Esophagus muscularis mucosa (tissue), 4 donors: ENCODE results near the gene ETFB. TPM values are rescaled to one million over a fixed set of nuclear protein-coding genes. Genes with fewer than 3 reads are reported as not detected.

Experiments used
- DNase-seq: peaks from one replicate; pipeline ENCODE4 v3.0.0-alpha.2; 2017; ENCODE audit errors: extremely low spot score
- H3K27ac ChIP-seq, 4 donors: fragments of 200-600 bp; sonication (generic); replicated peaks in 1 of 4; 1 replicate in 3 of 4; 2 replicates in 1 of 4; pipeline ENCODE4 v1.5.1; 2016 to 2019; ENCODE audit warnings: mild to moderate bottlenecking in 1 of 4
- H3K27me3 ChIP-seq, 4 donors: fragments of 200-600 bp; sonication (generic); one replicate each; pipeline versions ENCODE4 v1.5.1 to v1.6.0; 2016 to 2019
- H3K36me3 ChIP-seq, 4 donors: fragments of 200-600 bp; sonication (generic); one replicate each; pipeline ENCODE4 v1.5.1; 2016 to 2019
- H3K4me1 ChIP-seq, 4 donors: fragments of 200-600 bp; sonication (generic); one replicate each; pipeline ENCODE4 v1.5.1; 2016 to 2019
- H3K4me3 ChIP-seq, 4 donors: fragments of 200-600 bp; sonication (generic); 1 replicate in 2 of 4; 2 replicates in 2 of 4; pipeline ENCODE4 v1.5.1; 2016 to 2019; ENCODE audit warnings: mild to moderate bottlenecking in 4 of 4, moderate library complexity in 1 of 4
- H3K9me3 ChIP-seq, 4 donors: fragments of 200-600 bp; sonication (generic); 1 replicate in 3 of 4; 2 replicates in 1 of 4; pipeline ENCODE4 v1.5.1; 2016 to 2019
- CTCF ChIP-seq, 3 experiments: fragments of 200-600 bp in 2 of 3; fragments of 450-650 bp in 1 of 3; sonication (generic) in 2 of 3; IDR thresholded peaks; one replicate each; pipeline ENCODE4 v1.5.1; 2017 to 2019; ENCODE audit warnings: antibody characterized with exemption in 3 of 3, mild to moderate bottlenecking in 2 of 3, moderate library complexity in 1 of 3
- EP300 ChIP-seq: sonication (generic); formaldehyde crosslinking; IDR thresholded peaks from one replicate; pipeline ENCODE4 v1.6.1; 2017; ENCODE audit warnings: antibody characterized with exemption
- POLR2A ChIP-seq: fragments of 450-650 bp; IDR thresholded peaks from one replicate; pipeline ENCODE4 v1.6.1; 2017; ENCODE audit warnings: antibody characterized with exemption, moderate library complexity, mild to moderate bottlenecking, low read depth
- POLR2AphosphoS5 ChIP-seq, 2 donors: sonication (generic); formaldehyde crosslinking; IDR thresholded peaks; one replicate each; pipeline ENCODE4 v1.6.1; 2017; ENCODE audit warnings: antibody characterized with exemption in 2 of 2
- WGBS: methylation state at CpG from one replicate; pipeline ENCODE4 v1.1.5; 2018; 5-methylcytosine and 5-hydroxymethylcytosine counted together
- intact Hi-C: fragments of 100-400 bp; cut with DNase I; formaldehyde crosslinking; loops from one replicate; pipeline ENCODE4 v1.15.1; 2023
- total RNA-seq, 4 donors: library from RNA; depleted of rRNA; stranded (reverse); fragments of >200 nt; gene quantifications; one replicate each; pipeline versions ENCODE4 v1.1.0 to v1.2.1, GENCODE V29; 2016

The ETFB gene
- total RNA-seq, 4 donors from 2014 or later = 86.3 to 121 (median 106) TPM

- WGBS = 90% methylated on average over 15 of the region's 15 CpGs
- TF ChIP-seq POLR2AphosphoS5 (IDR thresholded peaks at IDR 0.05) = no peak
- no peak for TF ChIP-seq CTCF (IDR thresholded peaks at IDR 0.05)
- TF ChIP-seq POLR2A = no peak
- DNase-seq = no peak
- Histone ChIP-seq H3K4me1 (no peaks in the 10 kb centered on the region), H3K27me3 (no peaks in the 10 kb centered on the region), H3K4me3 (no peak within 1 kb of the TSS), H3K9me3 (no peaks in the 10 kb centered on the region), H3K36me3 (no peaks in the 10 kb centered on the region), H3K27ac (no peak within 1 kb of the TSS)
- intact Hi-C loops = no loop called here
Observed at GRCh38 chr19:51387924-51388389, 21.8 kb upstream of the ETFB start, which contains the start of gene LIM2. LIM2 (minus strand) TSS chr19:51387974; CDS start chr19:51387443, 531 bp downstream.

DNA sequence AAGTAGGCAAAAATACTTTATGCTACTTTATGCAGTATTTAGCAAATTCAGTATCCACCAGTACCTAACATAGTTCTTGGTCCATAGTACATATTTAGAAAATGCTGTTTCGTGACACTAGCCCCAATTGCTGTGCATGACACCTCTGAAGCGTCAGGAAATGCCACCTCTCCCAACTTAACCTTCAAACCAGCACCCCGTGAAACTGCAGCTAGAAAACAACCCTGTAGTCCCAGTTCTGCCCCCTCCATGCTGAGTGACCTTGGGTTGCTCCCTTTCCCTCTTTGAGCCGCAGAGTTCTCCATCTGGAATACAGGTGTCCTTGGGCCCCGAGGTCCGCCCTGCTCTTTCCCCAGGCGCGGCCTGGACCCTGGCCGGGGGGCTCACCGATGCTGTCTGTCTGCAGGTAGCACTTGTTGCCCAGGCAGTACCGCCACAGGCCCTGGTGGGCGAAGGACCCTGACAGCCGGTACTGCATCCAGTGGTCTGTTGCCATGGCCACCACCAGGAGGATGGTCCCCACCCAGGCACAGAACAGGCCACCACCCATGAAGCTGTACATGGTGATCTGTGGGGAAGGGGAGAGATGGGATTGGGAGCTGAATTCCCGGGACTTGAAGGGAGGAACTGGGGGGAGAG is 20.8 kb upstream of the ETFB start:
- H3K9me3 ChIP-seq = no peaks in the 10 kb centered on the region
- H3K4me1 ChIP-seq = no peaks in the 10 kb centered on the region
- H3K27me3 ChIP-seq = no peaks in the 10 kb centered on the region
- intact Hi-C loops = no loop called here
- WGBS = 84% methylated on average over 11 of the region's 14 CpGs
- no peak for TF ChIP-seq POLR2AphosphoS5 (IDR thresholded peaks at IDR 0.05)
- TF ChIP-seq EP300 = no peak
- TF ChIP-seq POLR2A = no peak
- H3K4me3 ChIP-seq = no peak overlapping the region
- no peak for DNase-seq
- H3K27ac ChIP-seq = no peak overlapping the region
- no peaks in the 10 kb centered on the region for H3K36me3 ChIP-seq

GRCh38 chr19:51382004-51382403 is 15.8 kb upstream of the ETFB start:
- Histone ChIP-seq H3K9me3 (peaks cover 0 to 2% (median 0%) of the 10 kb centered on the region in 4 donors), H3K4me3 (no peak overlapping the region), H3K36me3 (no peaks in the 10 kb centered on the region), H3K27ac (no peak overlapping the region), H3K4me1 (no peaks in the 10 kb centered on the region), H3K27me3 (no peaks in the 10 kb centered on the region)
- no peak for TF ChIP-seq POLR2A
- no peak for TF ChIP-seq POLR2AphosphoS5 (IDR thresholded peaks at IDR 0.05)
- no peak for TF ChIP-seq CTCF (IDR thresholded peaks at IDR 0.05)
- no peak for TF ChIP-seq EP300
- no peak for DNase-seq
- WGBS = 95% methylated on average over 4 of the region's 4 CpGs
- intact Hi-C loops = no loop called here

GRCh38 chr19:51380379-51380778 is 14.2 kb upstream of the ETFB start:
- intact Hi-C loops = no loop called here
- no peaks in the 10 kb centered on the region for H3K27me3 ChIP-seq
- peaks cover 0 to 2% (median 0%) of the 10 kb centered on the region in 4 donors for H3K9me3 ChIP-seq
- 88% methylated on average over 9 of the region's 9 CpGs for WGBS
- H3K27ac ChIP-seq = no peak overlapping the region
- H3K4me1 ChIP-seq = no peaks in the 10 kb centered on the region
- H3K36me3 ChIP-seq = no peaks in the 10 kb centered on the region
- DNase-seq = no peak
- no peak overlapping the region for H3K4me3 ChIP-seq
- TF ChIP-seq EP300 (no peak), POLR2A (no peak), POLR2AphosphoS5 (IDR thresholded peaks at IDR 0.05) (no peak), CTCF (IDR thresholded peaks at IDR 0.05) (no peak)

- Histone ChIP-seq H3K36me3 (no peaks in the 10 kb centered on the region), H3K27me3 (no peaks in the 10 kb centered on the region), H3K4me1 (no peaks in the 10 kb centered on the region), H3K9me3 (peaks cover 0 to 2% (median 0%) of the 10 kb centered on the region in 4 donors), H3K4me3 (no peak overlapping the region), H3K27ac (no peak overlapping the region)
- DNase-seq = no peak
- 81% methylated on average over 2 of the region's 2 CpGs for WGBS
- intact Hi-C loops = no loop called here
- TF ChIP-seq EP300 = no peak
- TF ChIP-seq CTCF (IDR thresholded peaks at IDR 0.05) = no peak
- no peak for TF ChIP-seq POLR2A
- TF ChIP-seq POLR2AphosphoS5 (IDR thresholded peaks at IDR 0.05) = no peak
Observed at GRCh38 chr19:51377422-51377821, 11.2 kb upstream of the ETFB start.
